Chondrocyte (in vitro differentiated cells): ENCODE data around the gene UMODL1. TPM values are rescaled to one million over a fixed set of nuclear protein-coding genes. Genes with fewer than 3 reads are reported as not detected.

Experiments
- DNase-seq: peaks from one replicate; pipeline ENCODE4 v3.0.0; 2021; ENCODE audit warnings: mixed read lengths, low spot score
- H3K27ac Mint-ChIP-seq: one replicate; pipeline ENCODE4 v1.8.0; 2021; ENCODE audit warnings: mild to moderate bottlenecking, moderate library complexity, mixed read lengths; ENCODE audit not compliant: unreplicated experiment
- H3K27me3 Mint-ChIP-seq: 2 replicates; pipeline ENCODE4 v1.8.0; 2021; ENCODE audit warnings: low read depth, mixed read lengths
- H3K36me3 Mint-ChIP-seq: 2 replicates; pipeline ENCODE4 v1.8.0; 2021; ENCODE audit warnings: low read depth, mixed read lengths
- H3K4me1 Mint-ChIP-seq: 2 replicates; pipeline ENCODE4 v1.8.0; 2021; ENCODE audit warnings: low read depth, mild to moderate bottlenecking, mixed read lengths
- H3K4me3 Mint-ChIP-seq: one replicate; pipeline ENCODE4 v1.8.0; 2021; ENCODE audit warnings: mild to moderate bottlenecking, moderate library complexity, mixed read lengths; ENCODE audit not compliant: unreplicated experiment
- H3K9me3 Mint-ChIP-seq: 2 replicates; pipeline ENCODE4 v1.8.0; 2021; ENCODE audit warnings: low read depth, mixed read lengths
- CTCF ChIP-seq: fragments of 200-600 bp; sonication (generic); IDR thresholded peaks from 2 replicates; pipeline ENCODE4 v1.5.0; 2021; ENCODE audit warnings: antibody characterized with exemption, mild to moderate bottlenecking, moderate library complexity
- total RNA-seq: library from RNA; stranded (reverse); gene quantifications from 3 replicates; pipeline ENCODE4 v1.2.1, GENCODE V29; 2021

UMODL1 gene
- total RNA-seq, 1 donor from 2014 or later, result not detected

DNA sequence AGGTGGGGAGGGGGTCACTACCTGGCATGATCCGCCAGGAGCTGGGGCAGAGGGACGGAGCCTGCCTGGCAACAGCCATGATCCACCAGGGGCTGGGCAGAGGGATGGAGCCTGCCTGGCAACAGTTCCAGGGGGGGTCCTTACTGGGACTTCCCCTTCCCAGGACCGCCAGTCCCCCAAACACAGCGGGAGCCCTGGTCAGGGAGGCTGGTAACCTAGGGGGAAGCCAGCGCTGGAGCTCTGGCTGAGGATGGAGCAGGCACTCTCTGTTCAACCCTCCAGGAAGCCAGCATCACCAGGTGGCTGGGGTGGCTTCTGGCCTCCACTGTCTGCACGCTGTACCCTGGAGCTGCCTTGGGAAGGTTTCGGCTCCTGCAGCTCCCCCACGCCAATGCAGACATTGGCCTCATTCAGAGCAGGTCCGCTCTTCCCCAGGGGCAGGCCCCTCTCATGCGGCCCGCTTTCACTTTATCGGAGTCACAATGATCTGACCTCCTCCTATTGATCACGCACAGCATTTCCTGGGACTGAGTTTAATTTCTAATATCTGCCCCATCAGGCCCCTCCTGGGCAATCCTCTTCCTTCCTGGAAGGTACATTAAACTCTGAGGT is 79.5 kb downstream of the UMODL1 start:
- H3K36me3 Mint-ChIP-seq, result no peaks in the 10 kb centered on the region
- H3K27ac Mint-ChIP-seq, result no peak overlapping the region
- peaks cover 2% of the 10 kb centered on the region for H3K4me1 Mint-ChIP-seq
- no peaks in the 10 kb centered on the region for H3K9me3 Mint-ChIP-seq
- TF ChIP-seq CTCF, result no peak
- H3K4me3 Mint-ChIP-seq, result no peak overlapping the region
- no peak for DNase-seq
- H3K27me3 Mint-ChIP-seq, result peaks cover 18% of the 10 kb centered on the region

- Mint-ChIP-seq H3K36me3 (no peaks in the 10 kb centered on the region), H3K4me3 (no peak overlapping the region), H3K27me3 (peaks cover 24% of the 10 kb centered on the region), H3K27ac (no peak overlapping the region), H3K9me3 (no peaks in the 10 kb centered on the region), H3K4me1 (no peaks in the 10 kb centered on the region)
- DNase-seq, result no peak
- TF ChIP-seq CTCF, result no peak
Observed at GRCh38 chr21:42151148-42151947, 80.2 kb downstream of the UMODL1 start.

DNA sequence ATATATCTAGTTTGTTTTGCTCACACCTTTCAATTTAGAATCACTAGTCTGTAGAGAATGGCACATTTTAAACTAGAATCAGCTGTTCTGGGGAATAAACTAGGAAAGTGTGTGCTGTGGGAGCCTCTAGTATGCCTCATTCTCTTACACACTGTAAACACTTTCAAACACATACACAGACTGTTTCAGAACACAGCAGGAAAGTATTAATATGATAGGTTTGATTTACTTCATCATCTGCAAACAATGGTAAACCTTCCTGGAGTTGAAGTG is 80.8 kb downstream of the UMODL1 start:
- Mint-ChIP-seq H3K4me3 (no peak overlapping the region), H3K27ac (no peak overlapping the region), H3K27me3 (peaks cover 27% of the 10 kb centered on the region), H3K4me1 (no peaks in the 10 kb centered on the region), H3K9me3 (no peaks in the 10 kb centered on the region), H3K36me3 (no peaks in the 10 kb centered on the region)
- no peak for TF ChIP-seq CTCF
- no peak for DNase-seq

GRCh38 chr21:42153046-42153686 is 82.0 kb downstream of the UMODL1 start:
- peak overlapping the region; percentile 45 for H3K27ac Mint-ChIP-seq
- H3K4me3 Mint-ChIP-seq, result no peak overlapping the region
- H3K27me3 Mint-ChIP-seq, result peaks cover 27% of the 10 kb centered on the region
- H3K36me3 Mint-ChIP-seq, result no peaks in the 10 kb centered on the region
- DNase-seq, result no peak
- H3K9me3 Mint-ChIP-seq, result no peaks in the 10 kb centered on the region
- TF ChIP-seq CTCF, result no peak
- no peaks in the 10 kb centered on the region for H3K4me1 Mint-ChIP-seq

DNA sequence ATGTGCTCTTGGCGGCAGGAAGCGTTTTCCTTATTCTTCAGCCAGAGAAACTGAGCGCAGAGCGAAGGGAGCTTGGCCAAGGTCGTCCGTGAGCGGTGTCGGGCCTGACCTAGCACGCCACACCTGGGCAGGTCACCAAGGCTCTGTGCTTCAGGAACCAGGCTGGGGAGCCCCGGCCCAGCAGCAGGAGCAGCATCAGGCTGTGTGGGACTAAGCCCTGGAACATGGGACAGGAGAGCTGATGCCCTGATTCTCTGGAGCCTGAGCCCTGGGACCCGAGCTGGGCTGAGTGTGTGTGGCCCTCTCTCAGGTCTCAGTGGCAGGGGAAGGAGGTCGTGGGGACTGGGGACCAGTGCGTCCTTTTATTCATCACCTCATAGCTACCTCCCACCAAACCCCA is 82.6 kb downstream of the UMODL1 start:
- peaks cover 27% of the 10 kb centered on the region for H3K27me3 Mint-ChIP-seq
- H3K9me3 Mint-ChIP-seq, result no peaks in the 10 kb centered on the region
- no peak for TF ChIP-seq CTCF
- DNase-seq, result no peak
- H3K27ac Mint-ChIP-seq, result no peak overlapping the region
- H3K36me3 Mint-ChIP-seq, result no peaks in the 10 kb centered on the region
- H3K4me1 Mint-ChIP-seq, result no peaks in the 10 kb centered on the region
- no peak overlapping the region for H3K4me3 Mint-ChIP-seq
